SU-DHL-6 (cell line): ENCODE results near the gene LAMA2.

Experiments
- H2AFZ ChIP-seq: fragments of 200-600 bp; sonication (generic); 2 replicates; pipeline ENCODE4 v1.6.1; 2014; ENCODE audit warnings: low read depth, mild to moderate bottlenecking, moderate library complexity, mixed read lengths, antibody characterized with exemption, low read length; ENCODE audit not compliant: severe bottlenecking
- H3F3A ChIP-seq: fragments of 200-600 bp; shearing (Covaris generic); 2 replicates; pipeline ENCODE4 v1.6.0; 2016; ENCODE audit warnings: antibody characterized with exemption, mild to moderate bottlenecking; ENCODE audit not compliant: insufficient read depth
- H3K27ac ChIP-seq: fragments of 200-600 bp; sonication (generic); 2 replicates; pipeline ENCODE4 v1.5.1; 2016; ENCODE audit warnings: low read depth, mild to moderate bottlenecking, low read length, moderate library complexity, mixed read lengths
- H3K27me3 ChIP-seq: fragments of 200-600 bp; sonication (generic), shearing (Covaris generic); 2 replicates; pipeline ENCODE4 v1.6.0; 2014; ENCODE audit warnings: mild to moderate bottlenecking, low read length
- H3K36me3 ChIP-seq: fragments of 200-600 bp; sonication (generic); 2 replicates; pipeline ENCODE4 v1.6.1; 2014; ENCODE audit warnings: mild to moderate bottlenecking, low read length, mixed read lengths
- H3K4me2 ChIP-seq: fragments of 300-600, 200-600 bp; shearing (Covaris generic), sonication (generic); 2 replicates; pipeline ENCODE4 v1.6.0; 2014; ENCODE audit warnings: low read length, low read depth, mild to moderate bottlenecking; ENCODE audit not compliant: poor library complexity, severe bottlenecking
- H3K4me3 ChIP-seq: fragments of 200-600 bp; sonication (generic); 2 replicates; pipeline ENCODE4 v1.5.1; 2014; ENCODE audit warnings: antibody characterized with exemption, low read length, mild to moderate bottlenecking, mixed read lengths; ENCODE audit not compliant: insufficient read depth, poor library complexity, severe bottlenecking
- H3K79me2 ChIP-seq: fragments of 200-600 bp; sonication (generic); 2 replicates; pipeline ENCODE4 v1.6.1; 2014; ENCODE audit warnings: mild to moderate bottlenecking, low read length, moderate library complexity; ENCODE audit not compliant: insufficient read depth
- H3K9ac ChIP-seq: fragments of 200-600 bp; sonication (generic); 2 replicates; pipeline ENCODE4 v1.7.0; 2014; ENCODE audit warnings: mild to moderate bottlenecking, low read length
- H3K9me2 ChIP-seq: fragments of 200-600 bp; sonication (generic); replicated peaks from 2 replicates; pipeline ENCODE4 v1.6.1; 2014; ENCODE audit warnings: low read length; ENCODE audit not compliant: insufficient read depth
- H3K9me3 ChIP-seq: fragments of 200-600 bp; sonication (generic); 2 replicates; pipeline ENCODE4 v1.6.1; 2014; ENCODE audit warnings: low read length, mixed read lengths; ENCODE audit not compliant: insufficient read depth
- H4K20me1 ChIP-seq: fragments of 200-600 bp; sonication (generic); 2 replicates; pipeline ENCODE4 v1.6.1; 2014; ENCODE audit warnings: low read depth, mild to moderate bottlenecking, antibody characterized with exemption, low read length, moderate library complexity, mixed read lengths
- CTCF ChIP-seq: fragments of 200-600 bp; sonication (generic); IDR thresholded peaks from one replicate; pipeline ENCODE4 v1.5.1; 2017; ENCODE audit warnings: antibody characterized with exemption, mild to moderate bottlenecking, low read length, moderate library complexity; ENCODE audit not compliant: insufficient read depth, poor library complexity, severe bottlenecking
- EZH2phosphoT487 ChIP-seq: fragments of 200-600 bp; sonication (generic), shearing (Covaris generic); conservative IDR thresholded peaks from 2 replicates; pipeline ENCODE4 v1.6.1; 2018; ENCODE audit warnings: mild to moderate bottlenecking, antibody characterized with exemption, low read length, moderate library complexity, mixed read lengths

Gene LAMA2

GRCh38 chr6:129472239-129472638 lies 589.3 kb downstream of the LAMA2 start:
- H3K9ac ChIP-seq, result no peak overlapping the region
- no peaks in the 10 kb centered on the region for H3F3A ChIP-seq
- no peaks in the 10 kb centered on the region for H3K79me2 ChIP-seq
- no peaks in the 10 kb centered on the region for H3K9me3 ChIP-seq
- H3K4me2 ChIP-seq, result no peak overlapping the region
- H3K27ac ChIP-seq, result no peak overlapping the region
- H3K36me3 ChIP-seq, result no peaks in the 10 kb centered on the region
- TF ChIP-seq EZH2phosphoT487, result no peak
- no peak for TF ChIP-seq CTCF
- H4K20me1 ChIP-seq, result no peaks in the 10 kb centered on the region
- no peaks in the 10 kb centered on the region; the same call in 1 of the 2 replicates for H3K27me3 ChIP-seq
- H3K9me2 ChIP-seq, result no peaks in the 10 kb centered on the region
- no peak overlapping the region for H3K4me3 ChIP-seq
- H2AFZ ChIP-seq, result no peak overlapping the region

DNA sequence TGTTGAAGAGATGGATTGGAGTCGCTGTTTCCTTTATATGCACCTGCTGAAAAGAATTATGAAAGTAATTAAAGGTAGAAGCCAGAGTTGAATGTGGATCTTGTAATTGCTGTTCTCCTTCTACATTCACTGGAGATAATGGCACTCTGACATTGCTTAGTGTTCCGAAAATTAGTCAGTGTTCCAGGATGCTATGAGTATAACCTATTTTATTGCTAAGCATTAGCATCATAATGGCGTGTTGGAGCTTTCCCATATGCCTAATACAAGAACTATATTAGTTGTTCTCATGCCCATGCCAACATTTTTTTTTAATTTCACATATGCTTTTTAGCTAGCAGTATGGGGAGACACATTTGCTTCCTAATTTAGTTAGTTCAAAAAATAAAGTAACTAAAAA lies 590.6 kb downstream of the LAMA2 start:
- Histone ChIP-seq H3K79me2 (no peaks in the 10 kb centered on the region), H3K9me3 (no peaks in the 10 kb centered on the region), H3K4me3 (no peak overlapping the region), H3K27me3 (no peaks in the 10 kb centered on the region; the same call in 1 of the 2 replicates), H3K27ac (no peak overlapping the region), H3K9ac (no peak overlapping the region), H3K9me2 (no peaks in the 10 kb centered on the region), H3F3A (no peaks in the 10 kb centered on the region), H3K4me2 (no peak overlapping the region), H2AFZ (no peak overlapping the region), H4K20me1 (no peaks in the 10 kb centered on the region), H3K36me3 (no peaks in the 10 kb centered on the region)
- TF ChIP-seq CTCF, result no peak
- no peak for TF ChIP-seq EZH2phosphoT487

DNA sequence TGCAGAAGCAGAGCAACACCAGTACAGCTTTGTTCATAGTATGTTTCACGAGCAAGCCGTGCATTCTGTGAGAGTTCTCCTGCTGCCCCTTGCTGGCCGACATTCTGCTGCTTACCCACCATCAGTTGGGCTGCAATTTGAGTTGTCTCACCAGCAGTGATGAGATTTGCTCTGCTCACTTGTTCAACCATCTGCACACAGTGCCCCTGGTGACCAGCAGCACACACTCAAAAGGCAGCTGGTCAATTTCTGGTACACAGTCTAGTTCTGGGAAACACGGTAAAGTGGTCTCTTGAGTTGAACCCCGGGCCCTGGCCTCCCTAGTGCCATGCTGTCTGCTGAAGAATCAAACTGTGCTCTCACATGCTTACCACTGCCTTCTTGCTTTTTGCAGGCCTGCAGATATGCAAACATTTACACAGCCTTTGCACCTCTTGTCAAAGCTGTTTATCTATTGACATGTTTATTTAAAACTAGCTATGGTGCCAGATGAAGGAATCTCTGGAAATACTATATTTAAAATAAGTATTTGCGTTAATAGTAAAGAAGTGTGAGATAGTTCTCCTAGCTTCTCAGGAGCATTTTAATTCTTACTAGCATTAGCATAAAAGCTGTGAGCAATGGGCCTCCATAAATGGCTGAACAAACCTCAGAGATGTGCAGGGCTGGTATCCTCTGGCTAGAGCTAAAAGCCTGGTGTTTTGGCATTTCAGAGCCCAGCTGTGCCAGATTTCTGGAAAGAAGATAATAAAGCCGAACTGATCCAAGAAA lies 592.7 kb downstream of the LAMA2 start:
- H3F3A ChIP-seq, result no peaks in the 10 kb centered on the region
- H3K9ac ChIP-seq, result no peak overlapping the region
- no peak overlapping the region for H3K4me3 ChIP-seq
- no peak for TF ChIP-seq CTCF
- no peak for TF ChIP-seq EZH2phosphoT487
- H4K20me1 ChIP-seq, result no peaks in the 10 kb centered on the region
- H3K27ac ChIP-seq, result no peak overlapping the region
- H3K9me2 ChIP-seq, result no peaks in the 10 kb centered on the region
- H3K9me3 ChIP-seq, result no peaks in the 10 kb centered on the region
- no peaks in the 10 kb centered on the region; the same call in 1 of the 2 replicates for H3K27me3 ChIP-seq
- no peak overlapping the region for H3K4me2 ChIP-seq
- H2AFZ ChIP-seq, result no peak overlapping the region
- H3K36me3 ChIP-seq, result no peaks in the 10 kb centered on the region
- no peaks in the 10 kb centered on the region for H3K79me2 ChIP-seq
